GM19455 (cell line): ENCODE results near the gene EHBP1L1.

ENCODE experiments used
- ATAC-seq: cut with Tn5 transposase; IDR thresholded peaks from one replicate; pipeline ENCODE4 v1.9.1; 2021; ENCODE audit not compliant: unreplicated experiment

Gene EHBP1L1

DNA sequence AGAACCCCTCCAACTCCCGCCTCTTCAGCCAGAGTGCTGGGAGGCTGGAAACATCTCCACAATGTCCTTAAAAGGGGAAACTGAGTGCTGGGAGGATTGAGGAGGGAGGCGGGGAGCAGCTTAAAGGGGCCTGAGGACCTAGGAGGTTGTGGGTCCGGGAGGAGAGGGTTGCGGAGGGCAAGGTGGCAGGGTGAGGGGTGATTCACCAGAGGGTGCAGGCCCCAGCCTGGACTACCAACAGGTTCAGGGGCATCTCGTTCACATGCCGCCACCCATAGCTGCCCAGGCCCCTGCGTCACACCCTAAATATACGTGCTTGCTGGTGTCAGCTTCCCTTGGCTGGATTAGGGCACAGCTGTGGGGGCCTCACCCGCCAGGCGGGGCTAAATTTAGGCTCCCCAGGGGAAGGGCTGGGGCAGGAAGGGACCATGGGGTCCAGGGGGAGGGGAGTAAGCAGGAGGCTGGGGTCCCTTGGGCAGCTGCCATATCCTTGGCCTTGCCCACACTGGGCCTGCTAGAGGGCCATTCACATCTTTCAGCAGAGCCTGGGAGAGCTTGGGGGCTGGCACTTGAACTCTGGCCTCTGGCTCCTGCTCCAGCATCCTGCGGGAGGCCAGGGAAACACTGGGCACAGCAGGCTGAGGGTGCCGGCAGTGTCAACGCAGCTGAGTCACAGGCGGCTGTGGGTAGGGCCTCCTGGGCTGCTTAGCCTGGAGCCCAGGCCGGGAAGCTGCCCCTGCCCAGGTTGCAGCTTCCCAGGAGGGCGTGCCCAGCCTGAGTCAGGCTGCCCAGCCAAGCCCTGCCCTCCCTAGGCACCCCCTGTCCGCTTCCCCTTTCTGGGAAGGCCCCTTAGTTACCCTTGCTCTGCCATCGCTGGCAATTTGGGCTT, 1.3 kb downstream of the EHBP1L1 start:
- no peak for ATAC-seq

DNA sequence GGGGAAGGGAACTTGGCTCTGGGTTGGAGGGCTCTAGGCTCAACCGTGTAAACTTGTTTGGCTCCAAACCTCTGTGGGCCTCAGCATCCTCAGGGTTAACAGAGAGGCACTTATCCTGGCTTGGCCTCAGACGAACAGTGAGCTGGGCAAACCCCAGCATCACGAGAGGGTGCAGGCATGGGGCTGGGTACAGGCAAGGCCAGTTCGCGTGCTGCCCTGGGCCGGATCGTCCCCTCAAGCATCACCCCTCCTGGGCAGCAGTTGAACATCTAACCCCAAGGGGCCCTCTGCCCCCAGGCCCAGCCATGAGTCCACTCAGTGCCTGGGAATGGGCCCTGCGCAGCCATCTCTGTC, 1.9 kb downstream of the EHBP1L1 start:
- no peak for ATAC-seq

DNA sequence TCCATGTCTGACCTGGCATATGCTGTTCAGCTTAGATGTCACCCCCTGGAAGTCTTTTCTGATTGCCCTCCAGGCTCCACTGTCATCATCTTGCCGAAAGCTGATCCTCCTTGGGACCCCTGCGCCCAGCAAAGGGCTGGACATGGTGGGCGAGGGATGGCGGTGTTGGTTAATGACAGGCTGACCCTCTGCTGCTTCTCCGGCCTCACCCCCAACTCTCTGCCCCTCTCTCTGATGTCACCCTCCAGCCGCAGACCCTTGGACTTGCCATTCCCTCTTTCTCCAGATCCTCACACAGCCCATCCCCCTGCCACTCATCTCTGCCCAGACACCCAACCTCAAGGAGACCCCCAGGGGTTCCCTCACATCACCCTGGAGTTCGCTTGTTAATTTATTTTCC, 2.3 kb downstream of the EHBP1L1 start:
- ATAC-seq: no peak

DNA sequence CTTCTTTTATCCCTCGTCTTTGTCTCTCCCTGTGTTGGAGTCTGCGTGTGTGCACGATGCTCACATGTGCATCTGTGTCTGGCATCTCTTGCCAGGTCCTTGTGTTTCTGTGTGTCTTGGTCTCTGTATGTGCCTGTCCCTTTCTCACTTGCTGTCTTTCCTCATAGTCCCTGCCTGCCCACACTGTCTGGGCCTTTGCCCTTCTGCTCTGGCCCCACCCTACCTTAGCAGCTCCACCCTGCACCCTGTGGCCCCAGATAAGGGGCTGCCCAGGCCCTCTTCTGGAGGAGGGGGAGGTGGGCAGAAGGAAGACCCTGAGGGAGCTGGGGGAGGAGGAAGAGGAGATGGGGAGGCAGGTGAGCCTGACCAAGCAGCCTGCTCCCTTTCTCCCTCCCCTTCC, 2.8 kb downstream of the EHBP1L1 start:
- no peak for ATAC-seq

DNA sequence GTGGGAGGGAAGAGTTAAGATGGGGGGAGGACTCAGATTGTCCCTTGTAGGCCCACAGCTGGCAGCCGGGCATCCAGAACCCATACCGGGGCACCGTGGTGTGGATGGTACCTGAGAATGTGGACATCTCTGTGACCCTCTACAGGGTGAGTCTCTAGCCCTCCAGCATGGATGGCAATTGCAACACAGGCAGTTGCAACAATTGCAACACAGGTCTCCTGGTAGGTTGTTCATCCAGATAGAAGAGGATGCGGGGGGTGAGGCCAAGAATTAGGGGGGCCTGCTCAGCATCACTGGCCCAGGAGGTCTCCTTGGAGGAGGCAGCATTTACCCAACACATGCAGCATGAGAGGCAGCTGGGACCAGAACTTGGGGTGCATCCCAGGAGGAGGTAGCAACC, 3.4 kb downstream of the EHBP1L1 start:
- no peak for ATAC-seq

DNA sequence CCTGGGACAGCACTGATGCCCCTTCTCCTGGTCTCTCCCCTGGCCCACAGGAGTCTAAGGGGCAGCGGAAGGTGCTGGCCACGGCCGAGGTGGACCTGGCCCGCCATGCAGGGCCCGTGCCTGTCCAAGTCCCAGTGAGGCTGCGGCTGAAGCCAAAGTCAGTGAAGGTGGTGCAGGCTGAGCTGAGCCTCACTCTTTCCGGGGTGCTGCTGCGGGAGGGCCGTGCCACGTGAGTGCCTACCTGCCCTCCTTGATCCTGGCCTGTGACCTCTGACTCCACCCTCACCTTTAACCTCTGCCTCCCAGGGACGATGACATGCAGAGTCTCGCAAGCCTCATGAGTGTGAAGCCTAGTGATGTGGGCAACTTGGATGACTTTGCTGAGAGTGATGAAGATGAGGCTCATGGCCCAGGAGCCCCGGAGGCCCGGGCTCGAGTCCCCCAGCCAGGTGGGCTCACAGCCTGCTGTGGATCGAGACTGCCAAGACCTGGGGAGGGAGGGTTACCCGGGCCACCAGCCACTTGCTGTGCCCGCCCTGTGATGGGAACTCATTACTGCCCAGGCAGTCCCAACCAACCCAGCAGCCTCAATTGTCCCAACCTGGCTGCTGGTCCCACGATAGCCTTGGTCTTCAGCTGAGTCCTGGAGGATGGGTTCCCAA, 4.3 kb downstream of the EHBP1L1 start:
- ATAC-seq: no peak

DNA sequence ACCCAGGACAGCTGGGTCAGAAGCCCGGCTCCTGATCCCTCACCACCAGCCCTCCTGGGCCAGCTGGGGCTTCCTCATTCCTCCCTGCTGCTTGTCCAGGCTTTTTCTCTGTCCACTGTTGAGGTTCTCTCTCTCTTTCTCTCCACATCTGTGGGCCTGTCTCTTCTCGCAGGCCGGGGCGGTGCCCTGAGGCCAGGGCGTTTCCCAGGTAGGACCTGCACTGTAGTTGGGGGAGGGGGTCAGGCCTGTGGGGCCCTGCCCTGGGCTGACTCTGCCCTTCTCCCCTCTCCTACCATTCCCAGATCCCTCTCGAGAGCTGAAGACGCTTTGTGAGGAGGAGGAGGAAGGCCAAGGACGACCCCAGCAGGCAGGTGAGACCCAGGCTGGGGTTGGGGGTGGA, 4.9 kb downstream of the EHBP1L1 start:
- ATAC-seq: no peak

DNA sequence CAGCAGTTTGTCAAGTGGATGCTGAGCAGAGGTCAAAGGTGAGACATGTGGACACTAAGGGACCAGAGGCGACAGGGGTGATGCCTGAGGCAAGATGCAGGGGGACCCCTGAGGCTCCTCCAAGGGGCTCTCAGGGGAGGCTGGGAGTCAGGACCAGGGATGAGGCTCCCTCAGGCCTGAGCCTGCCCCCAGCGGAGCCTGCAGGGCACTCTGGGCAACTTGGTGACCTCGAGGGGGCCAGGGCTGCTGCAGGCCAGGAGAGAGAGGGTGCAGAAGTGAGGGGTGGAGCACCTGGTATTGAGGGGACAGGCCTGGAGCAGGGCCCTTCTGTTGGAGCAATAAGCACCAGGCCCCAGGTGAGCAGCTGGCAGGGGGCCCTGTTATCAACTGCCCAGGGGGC, 6.1 kb downstream of the EHBP1L1 start:
- ATAC-seq: no peak

DNA sequence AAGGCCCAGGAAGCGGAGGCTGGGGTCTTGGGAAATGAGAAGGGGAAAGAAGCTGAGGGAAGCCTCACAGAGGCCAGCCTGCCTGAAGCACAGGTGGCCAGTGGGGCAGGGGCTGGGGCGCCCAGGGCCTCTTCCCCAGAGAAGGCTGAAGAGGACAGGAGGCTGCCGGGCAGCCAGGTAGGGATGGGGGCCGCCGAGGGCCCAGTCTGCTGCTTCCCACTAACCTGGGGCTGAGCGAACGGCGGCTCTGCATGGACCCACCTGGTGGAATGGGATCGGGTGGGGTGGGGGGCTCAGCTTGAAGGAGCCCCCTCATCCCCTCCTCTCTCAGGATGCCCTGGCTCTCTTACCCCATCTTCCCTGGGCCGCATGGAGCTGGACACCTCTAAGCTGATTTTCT, 7.7 kb downstream of the EHBP1L1 start:
- no peak for ATAC-seq

DNA sequence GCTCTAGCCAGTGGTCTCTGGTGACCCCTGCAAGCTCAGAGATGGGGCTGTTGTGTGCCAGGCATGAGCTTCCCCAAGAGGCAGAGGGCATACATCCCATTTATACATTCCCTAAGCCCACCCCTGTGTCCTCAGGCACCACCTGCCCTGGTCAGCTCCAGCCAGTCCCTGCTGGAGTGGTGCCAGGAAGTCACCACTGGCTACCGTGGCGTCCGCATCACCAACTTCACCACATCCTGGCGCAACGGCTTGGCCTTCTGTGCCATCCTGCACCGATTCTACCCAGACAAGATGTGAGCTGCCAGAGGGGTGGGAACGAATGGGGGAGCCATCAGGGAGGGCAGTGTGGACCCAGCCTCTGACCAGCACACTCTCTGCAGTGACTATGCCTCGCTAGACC, 8.3 kb downstream of the EHBP1L1 start:
- no peak for ATAC-seq

DNA sequence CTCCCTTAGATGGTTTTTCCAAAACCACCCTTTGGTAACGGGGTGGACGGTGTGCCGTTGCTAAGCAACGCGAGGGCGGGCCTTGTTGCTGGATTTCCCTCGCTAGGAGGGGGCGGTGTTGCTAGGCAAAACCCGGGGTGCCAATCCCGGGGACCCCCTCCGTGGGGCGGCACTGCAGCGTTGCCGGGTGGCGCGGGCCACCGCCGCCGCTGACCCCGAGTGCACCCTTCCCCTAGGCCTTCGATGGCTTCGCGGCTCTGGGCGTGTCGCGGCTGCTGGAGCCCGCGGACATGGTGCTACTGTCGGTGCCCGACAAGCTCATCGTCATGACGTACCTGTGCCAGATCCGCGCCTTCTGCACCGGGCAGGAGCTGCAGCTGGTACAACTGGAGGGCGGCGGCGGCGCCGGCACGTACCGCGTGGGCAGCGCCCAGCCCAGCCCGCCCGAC, 8.9 kb downstream of the EHBP1L1 start:
- ATAC-seq: no peak

DNA sequence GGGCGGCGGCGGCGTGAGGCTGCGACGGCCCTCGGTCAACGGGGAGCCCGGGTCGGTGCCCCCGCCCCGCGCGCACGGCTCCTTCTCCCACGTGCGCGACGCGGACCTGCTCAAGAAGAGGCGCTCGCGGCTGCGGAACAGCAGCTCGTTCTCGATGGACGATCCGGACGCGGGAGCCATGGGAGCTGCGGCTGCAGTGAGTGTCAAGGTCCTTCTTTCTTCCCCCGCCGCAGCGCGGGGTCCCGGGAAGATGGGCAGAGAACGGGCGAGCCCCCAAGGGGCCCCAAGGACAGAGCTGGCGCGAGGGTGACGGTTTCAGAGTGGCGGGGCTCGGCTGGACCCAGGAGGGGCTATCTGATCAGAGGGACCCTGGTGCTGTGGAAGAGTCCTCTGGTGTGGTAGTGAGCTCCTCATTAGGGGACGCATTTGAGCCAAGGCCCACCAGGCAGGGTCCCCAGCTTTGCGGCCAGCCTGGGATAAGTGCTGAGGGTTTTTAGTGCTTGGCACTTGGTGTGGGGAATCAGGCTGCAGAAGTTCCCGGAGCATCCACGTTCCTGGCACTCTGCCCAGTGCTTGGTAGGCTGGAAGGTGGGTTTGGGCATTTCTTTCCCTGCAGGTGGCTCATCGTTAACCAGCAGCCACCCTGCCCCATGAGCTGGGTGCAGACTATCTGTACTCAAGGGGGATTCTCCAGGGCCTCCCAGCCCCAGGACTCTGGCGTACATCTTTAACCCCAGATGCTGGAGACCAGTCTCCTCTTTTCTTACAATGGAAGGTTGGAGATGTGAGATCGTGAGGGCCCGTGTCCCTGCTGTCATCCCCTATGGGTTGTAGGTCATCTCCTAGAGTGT, 9.8 kb downstream of the EHBP1L1 start:
- no peak for ATAC-seq

DNA sequence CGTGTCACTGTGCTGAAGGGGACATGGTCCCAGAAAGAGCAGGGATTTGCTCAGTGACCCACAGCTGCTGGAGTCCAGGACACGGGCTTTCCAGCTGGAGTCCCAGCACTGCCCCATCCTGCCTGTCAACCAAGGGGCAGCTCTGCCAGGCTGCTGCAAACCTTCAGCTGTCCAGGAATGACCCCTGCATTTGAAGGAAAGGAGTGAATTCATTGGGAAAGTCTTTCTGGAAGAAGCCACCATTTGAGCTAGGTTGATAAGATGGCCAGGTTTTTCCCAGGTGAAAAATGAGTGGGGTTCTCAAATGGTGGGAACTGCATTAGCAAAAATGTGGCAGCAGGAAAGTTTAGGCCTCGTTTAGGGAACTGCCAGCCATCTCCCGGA, 10.4 kb downstream of the EHBP1L1 start:
- no peak for ATAC-seq

DNA sequence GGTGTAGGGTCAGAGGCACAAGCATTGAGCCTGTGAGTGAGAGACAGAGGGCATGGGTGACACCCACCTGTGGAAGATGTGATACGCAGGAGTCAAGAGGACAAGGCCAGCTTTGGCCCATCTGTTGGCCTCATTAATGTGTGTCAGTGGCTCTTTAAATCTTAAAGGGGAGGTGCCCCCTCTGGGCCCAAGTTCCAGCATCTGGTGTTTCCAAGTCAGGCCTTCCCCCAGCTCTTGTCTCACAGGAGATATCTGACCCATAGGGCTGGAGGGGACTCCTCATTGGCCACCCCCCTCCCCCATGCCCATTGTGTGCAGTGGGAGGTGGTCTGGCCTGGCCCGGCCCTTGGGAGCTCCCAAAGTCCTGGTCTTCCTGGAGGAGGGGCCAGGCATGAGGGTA, 10.8 kb downstream of the EHBP1L1 start:
- ATAC-seq: no peak

DNA sequence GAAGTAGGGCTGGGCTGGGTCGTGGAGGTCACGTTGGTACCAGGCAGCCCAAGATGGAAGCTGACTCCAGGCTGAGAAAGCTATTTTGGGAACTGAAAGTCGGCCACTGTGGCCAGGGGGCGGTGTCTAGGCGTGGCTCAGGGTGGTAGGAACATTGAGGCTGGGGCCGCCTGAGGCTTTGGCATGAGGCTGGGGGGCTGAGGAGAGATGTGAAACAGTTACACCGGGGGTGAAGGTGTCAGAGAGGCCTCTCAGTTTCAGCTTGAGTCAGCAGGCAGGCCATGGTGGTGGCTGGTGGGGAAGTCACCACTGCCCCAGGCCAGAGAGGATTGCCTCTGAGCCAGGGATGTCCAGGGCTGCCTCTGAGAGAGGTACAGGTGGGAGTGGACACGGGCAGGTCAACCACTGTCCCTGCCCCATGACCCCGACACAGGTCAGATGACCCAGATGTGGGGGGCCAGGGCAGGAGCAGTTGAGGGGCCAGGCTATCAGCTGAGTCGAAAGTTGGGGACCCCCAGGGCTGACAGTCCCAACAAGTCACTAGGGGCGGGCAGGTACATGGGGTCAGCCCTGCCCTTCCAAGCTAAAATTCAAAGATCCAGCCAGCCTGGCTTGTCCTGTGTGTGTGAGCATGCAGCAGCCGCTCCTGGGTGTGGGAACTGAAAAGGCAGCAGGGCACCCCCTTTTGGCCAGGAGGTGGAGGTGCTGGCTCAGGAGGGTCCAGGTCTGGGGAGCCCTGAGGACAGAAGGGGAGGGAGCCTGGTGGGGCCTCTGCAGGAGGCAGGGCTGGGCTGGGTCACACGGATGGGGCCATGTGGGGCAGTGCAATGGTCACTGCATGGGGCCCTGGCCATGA, 12.6 kb downstream of the EHBP1L1 start:
- ATAC-seq: peak; percentile 71

DNA sequence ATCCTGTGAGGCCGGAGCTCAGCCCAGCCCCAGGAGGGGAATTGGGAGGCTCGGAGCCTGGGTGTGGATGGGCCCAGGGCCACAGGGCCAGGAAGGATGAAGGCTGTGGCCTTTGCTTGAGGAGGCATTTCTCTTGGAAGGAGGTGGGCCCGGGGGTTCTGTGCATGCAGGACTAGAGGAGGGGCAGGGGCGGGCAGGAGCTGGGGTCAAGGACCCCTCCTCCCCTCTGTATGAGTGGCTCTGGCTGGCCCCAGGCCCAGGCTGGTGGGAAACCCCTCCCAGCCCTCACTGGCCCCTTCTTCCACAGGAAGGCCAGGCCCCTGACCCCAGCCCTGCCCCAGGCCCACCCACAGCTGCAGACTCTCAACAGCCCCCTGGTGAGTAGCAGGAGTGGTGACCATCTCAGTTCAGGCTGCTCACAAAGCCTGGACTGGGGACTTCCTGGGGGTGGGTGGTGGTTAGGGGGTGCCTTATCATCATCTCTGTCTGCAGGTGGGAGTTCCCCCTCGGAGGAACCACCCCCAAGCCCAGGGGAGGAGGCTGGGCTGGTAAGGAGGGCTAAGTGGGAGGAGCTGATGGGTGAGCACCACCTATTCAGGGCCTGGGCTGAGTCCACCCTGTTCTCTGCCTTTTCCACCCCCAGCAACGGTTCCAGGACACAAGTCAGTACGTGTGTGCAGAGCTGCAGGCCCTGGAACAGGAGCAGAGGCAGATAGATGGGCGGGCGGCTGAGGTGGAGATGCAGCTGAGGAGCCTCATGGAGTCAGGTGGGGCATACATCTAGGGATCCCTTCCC, 13.8 kb downstream of the EHBP1L1 start:
- ATAC-seq: no peak

DNA sequence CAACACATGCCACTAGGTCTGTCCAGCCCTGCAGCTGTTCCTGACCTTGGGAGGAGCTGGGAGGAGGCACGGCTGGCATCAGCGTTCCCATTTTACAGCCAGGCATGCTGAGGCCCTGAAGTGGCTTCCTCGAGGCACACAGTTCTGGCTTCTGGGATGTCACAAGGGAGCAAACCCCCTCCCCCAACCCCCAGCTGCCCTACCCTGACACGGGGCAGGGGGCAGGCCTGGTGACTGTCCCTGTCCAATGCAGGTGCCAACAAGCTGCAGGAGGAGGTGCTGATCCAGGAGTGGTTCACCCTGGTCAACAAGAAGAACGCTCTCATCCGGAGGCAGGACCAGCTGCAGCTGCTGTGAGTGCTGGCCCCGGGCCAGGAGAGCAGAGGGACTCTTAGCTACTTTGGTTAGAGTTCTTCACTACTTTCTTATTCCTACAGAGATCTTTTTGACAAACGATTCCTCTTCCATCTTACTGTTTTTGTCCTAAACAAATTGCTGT, 14.4 kb downstream of the EHBP1L1 start:
- no peak for ATAC-seq

DNA sequence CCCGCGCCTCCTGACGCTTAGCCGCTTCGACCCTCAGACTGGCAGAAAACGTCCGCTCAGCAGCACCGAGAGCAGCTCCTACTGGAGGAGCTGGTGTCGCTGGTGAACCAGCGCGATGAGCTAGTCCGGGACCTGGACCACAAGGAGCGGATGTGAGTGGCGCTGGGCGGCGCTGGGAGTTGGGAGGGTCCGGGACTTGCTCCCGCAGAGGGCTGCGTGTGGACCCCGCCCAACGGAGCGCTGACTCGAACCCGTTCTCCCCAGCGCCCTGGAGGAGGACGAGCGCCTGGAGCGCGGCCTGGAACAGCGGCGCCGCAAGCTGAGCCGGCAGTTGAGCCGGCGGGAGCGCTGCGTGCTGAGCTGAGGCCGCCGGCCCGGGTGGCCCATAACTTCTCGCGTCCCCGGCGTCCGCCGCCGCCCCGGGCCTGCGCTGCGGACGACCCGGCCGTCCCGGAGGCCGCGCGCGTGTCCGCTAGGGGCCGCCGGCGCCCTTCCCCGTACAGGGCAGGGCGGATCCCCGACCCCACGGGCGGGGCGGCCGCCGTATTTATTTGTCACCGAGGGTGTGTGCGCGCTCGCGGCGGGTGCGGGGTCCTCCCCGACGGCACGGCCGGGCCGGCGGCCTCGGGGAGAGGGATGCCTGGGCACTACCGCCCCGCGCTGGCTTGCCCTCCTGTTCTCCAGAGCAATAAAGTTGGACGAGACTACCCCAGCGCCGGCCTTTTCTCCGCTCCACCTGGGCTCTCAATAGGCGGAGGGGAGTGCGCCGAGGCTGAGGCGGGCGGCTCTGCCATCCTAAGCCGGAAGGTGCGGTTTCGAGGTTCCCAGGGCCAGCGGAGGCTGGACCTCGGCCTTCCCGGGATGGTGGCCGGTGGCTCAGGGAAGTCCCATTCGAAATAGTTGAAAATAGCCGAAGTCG, 16.3 kb downstream of the EHBP1L1 start:
- ATAC-seq: no peak
